Testis (tissue), 2 donors: ENCODE measurements around the gene METTL16.

Experiments
- POLR2A ChIP-seq: fragments of 450-650 bp; IDR thresholded peaks from one replicate; pipeline ENCODE4 v1.6.1; 2017; ENCODE audit warnings: antibody characterized with exemption, mild to moderate bottlenecking, moderate library complexity
- TF ChIP-seq, protein P1 (sequence below), 3 experiments: fragments of 450-650 bp in 2 of 3; fragments of 200-600 bp in 1 of 3; sonication (generic) in 1 of 3; IDR thresholded peaks; one replicate each; pipeline ENCODE4 v1.5.1; 2016 to 2019; ENCODE audit warnings: antibody characterized with exemption in 3 of 3, mild to moderate bottlenecking in 2 of 3, moderate library complexity in 1 of 3

DNA sequence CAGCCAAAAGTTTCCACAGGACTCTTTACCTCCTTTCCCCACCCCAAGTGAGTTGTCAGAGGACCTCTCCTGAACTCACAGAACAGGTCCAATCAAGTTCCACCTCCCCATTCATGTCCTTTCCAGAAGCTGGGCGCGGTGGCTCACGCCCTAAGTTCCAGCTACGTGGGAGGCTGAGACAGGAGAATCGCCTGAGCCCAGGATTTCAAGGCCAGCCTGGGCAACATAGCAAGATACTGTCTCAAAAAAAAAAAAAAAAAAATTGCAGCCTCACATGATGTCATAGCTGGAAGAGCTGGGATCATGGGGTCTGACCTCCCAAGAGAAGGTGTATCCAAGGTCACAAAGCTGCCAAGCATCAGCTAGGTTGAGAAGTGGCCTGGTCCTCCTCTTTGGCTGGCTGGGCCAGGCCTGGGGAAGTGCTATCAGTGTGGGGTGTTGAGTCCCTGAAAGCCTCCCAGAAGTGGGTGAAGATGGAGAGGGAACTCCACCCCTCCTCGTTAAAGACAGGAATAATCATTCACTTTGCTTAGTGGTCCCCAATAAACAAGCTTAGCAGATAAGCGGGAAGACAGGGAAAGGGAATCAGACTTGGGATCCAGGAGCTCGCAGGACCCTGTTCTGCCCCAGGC lies 105.3 kb downstream of the METTL16 start:
- TF ChIP-seq, protein P1, sequence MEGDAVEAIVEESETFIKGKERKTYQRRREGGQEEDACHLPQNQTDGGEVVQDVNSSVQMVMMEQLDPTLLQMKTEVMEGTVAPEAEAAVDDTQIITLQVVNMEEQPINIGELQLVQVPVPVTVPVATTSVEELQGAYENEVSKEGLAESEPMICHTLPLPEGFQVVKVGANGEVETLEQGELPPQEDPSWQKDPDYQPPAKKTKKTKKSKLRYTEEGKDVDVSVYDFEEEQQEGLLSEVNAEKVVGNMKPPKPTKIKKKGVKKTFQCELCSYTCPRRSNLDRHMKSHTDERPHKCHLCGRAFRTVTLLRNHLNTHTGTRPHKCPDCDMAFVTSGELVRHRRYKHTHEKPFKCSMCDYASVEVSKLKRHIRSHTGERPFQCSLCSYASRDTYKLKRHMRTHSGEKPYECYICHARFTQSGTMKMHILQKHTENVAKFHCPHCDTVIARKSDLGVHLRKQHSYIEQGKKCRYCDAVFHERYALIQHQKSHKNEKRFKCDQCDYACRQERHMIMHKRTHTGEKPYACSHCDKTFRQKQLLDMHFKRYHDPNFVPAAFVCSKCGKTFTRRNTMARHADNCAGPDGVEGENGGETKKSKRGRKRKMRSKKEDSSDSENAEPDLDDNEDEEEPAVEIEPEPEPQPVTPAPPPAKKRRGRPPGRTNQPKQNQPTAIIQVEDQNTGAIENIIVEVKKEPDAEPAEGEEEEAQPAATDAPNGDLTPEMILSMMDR (IDR thresholded peaks at IDR 0.05), result no peak
- TF ChIP-seq POLR2A, result no peak
